Right lobe of liver (tissue), 4 donors: ENCODE data around the gene ANKRD37.
A peak's percentile ranks its signal among the peaks of the same experiment; 100 is the strongest.

Source experiments
- POLR2A ChIP-seq: fragments of 450-650 bp; IDR thresholded peaks from one replicate; pipeline ENCODE4 v1.6.1; 2017; ENCODE audit warnings: antibody characterized with exemption, mild to moderate bottlenecking
- TF ChIP-seq, protein P1 (sequence below), 4 donors: fragments of 200-600 bp in 3 of 4; fragments of 450-650 bp in 1 of 4; IDR thresholded peaks; one replicate each; pipeline versions ENCODE4 v1.5.1 to v1.8.0; 2016 to 2022; ENCODE audit warnings: antibody characterized with exemption in 4 of 4, mild to moderate bottlenecking in 2 of 4
- donor health status: DM: no; HTN: no; CAD: no.
- donor health status: DM: no; HTN: no; CAD: no.
- donor health status: DM: no; HTN: yes; CAD: no.

DNA sequence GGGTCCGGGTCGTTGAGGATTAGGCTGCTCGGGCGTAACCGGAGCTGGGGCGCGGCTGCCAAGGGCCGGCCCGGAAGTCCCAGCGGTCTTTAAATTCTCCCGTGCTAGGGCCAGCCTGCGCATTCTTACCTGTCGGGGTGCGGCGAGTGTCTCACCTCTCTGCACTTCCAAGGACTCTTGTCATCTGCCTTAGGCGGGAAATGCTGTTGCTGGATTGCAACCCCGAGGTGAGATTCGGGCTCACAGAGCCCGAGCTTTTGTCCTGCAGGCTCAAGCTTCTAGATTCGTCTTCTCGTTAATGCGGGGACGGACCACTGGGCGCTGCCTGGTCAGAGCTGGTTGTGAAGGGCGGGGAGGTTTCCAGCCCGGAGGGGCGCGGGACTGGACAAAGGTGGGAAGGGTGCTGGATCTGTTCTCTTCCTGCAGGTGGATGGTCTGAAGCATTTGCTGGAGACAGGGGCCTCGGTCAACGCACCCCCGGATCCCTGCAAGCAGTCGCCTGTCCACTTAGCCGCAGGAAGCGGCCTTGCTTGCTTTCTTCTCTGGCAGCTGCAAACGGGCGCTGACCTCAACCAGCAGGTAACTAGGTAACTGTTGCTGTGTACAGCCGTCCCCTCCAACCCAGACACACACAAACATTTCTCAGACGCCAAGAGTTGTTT is at the start of gene ANKRD37:
- TF ChIP-seq, protein P1, sequence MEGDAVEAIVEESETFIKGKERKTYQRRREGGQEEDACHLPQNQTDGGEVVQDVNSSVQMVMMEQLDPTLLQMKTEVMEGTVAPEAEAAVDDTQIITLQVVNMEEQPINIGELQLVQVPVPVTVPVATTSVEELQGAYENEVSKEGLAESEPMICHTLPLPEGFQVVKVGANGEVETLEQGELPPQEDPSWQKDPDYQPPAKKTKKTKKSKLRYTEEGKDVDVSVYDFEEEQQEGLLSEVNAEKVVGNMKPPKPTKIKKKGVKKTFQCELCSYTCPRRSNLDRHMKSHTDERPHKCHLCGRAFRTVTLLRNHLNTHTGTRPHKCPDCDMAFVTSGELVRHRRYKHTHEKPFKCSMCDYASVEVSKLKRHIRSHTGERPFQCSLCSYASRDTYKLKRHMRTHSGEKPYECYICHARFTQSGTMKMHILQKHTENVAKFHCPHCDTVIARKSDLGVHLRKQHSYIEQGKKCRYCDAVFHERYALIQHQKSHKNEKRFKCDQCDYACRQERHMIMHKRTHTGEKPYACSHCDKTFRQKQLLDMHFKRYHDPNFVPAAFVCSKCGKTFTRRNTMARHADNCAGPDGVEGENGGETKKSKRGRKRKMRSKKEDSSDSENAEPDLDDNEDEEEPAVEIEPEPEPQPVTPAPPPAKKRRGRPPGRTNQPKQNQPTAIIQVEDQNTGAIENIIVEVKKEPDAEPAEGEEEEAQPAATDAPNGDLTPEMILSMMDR (IDR thresholded peaks at IDR 0.05), result no peak
- TF ChIP-seq POLR2A, result peak; percentile 70
